WTC11 (cell line): ENCODE data around the gene ALKBH2.

Experiments
- CREB1 ChIP-seq: sonication (generic); formaldehyde crosslinking; IDR thresholded peaks from 2 replicates; pipeline ENCODE4 v1.8.0; 2023; ENCODE audit warnings: mild to moderate bottlenecking, missing genetic modification reagents
- CTCF ChIP-seq: fragments of 200-600 bp; IDR thresholded peaks from 2 replicates; pipeline ENCODE4 v1.8.0; 2022; ENCODE audit warnings: antibody characterized with exemption
- ESRRA ChIP-seq: sonication (generic); formaldehyde crosslinking; IDR thresholded peaks from 2 replicates; pipeline ENCODE4 v1.8.1; 2022; ENCODE audit warnings: mild to moderate bottlenecking, missing genetic modification reagents, borderline replicate concordance
- FOXP4 ChIP-seq: sonication (generic); formaldehyde crosslinking; IDR thresholded peaks from 2 replicates; pipeline ENCODE4 v1.8.0; 2022; ENCODE audit warnings: mild to moderate bottlenecking, missing genetic modification reagents
- SP1 ChIP-seq: sonication (generic); formaldehyde crosslinking; conservative IDR thresholded peaks from 2 replicates; pipeline ENCODE4 v1.8.1; 2022; ENCODE audit warnings: missing genetic modification reagents
- TEAD4 ChIP-seq: sonication (generic); formaldehyde crosslinking; IDR thresholded peaks from 2 replicates; pipeline ENCODE4 v1.8.0; 2022; ENCODE audit warnings: mild to moderate bottlenecking, missing genetic modification reagents
- USF1 ChIP-seq: sonication (generic); formaldehyde crosslinking; IDR thresholded peaks from 2 replicates; pipeline ENCODE4 v1.8.0; 2022; ENCODE audit warnings: mild to moderate bottlenecking, missing genetic modification reagents

GRCh38 chr12:109120557-109120956, 27.3 kb upstream of the ALKBH2 start:
- no peak for TF ChIP-seq CTCF
- no peak for TF ChIP-seq SP1 (CRISPR knock-in tag)
- TF ChIP-seq CREB1, result no peak
- no peak for TF ChIP-seq ESRRA (CRISPR knock-in tag)
- TF ChIP-seq TEAD4 (CRISPR knock-in tag), result no peak
- no peak for TF ChIP-seq FOXP4 (CRISPR knock-in tag)
- TF ChIP-seq USF1, result no peak
